ENCODE results near the gene ZNF830.

- TF ChIP-seq, protein P1, sequence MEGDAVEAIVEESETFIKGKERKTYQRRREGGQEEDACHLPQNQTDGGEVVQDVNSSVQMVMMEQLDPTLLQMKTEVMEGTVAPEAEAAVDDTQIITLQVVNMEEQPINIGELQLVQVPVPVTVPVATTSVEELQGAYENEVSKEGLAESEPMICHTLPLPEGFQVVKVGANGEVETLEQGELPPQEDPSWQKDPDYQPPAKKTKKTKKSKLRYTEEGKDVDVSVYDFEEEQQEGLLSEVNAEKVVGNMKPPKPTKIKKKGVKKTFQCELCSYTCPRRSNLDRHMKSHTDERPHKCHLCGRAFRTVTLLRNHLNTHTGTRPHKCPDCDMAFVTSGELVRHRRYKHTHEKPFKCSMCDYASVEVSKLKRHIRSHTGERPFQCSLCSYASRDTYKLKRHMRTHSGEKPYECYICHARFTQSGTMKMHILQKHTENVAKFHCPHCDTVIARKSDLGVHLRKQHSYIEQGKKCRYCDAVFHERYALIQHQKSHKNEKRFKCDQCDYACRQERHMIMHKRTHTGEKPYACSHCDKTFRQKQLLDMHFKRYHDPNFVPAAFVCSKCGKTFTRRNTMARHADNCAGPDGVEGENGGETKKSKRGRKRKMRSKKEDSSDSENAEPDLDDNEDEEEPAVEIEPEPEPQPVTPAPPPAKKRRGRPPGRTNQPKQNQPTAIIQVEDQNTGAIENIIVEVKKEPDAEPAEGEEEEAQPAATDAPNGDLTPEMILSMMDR (IDR thresholded peaks at IDR 0.05; ENCODE audit: low read length) = no peak
- no peak for TF ChIP-seq EZH2 (IDR thresholded peaks at IDR 0.05; ENCODE audit: borderline replicate concordance, low read length)
Measured at GRCh38 chr17:34989473-34989872, 28.1 kb downstream of the ZNF830 start.

All from OCI-LY1 (cell line).